Hindlimb muscle (tissue), 1 donor: ENCODE results near the gene TIGD2. TPM values are rescaled to one million over a fixed set of nuclear protein-coding genes. Genes with fewer than 3 reads are reported as not detected.

Experiments
- DNase-seq: peaks from one replicate; pipeline ENCODE4 v3.0.0-alpha.2; 2013
- polyA plus RNA-seq: library from polyadenylated mRNA; unstranded; fragments of 120-200 nt; gene quantifications from one replicate; pipeline ENCODE4 v1.2.1, GENCODE V29; 2013; ENCODE audit not compliant: insufficient read length

The TIGD2 gene
- polyA plus RNA-seq, 1 donor: 5.2 TPM

DNA sequence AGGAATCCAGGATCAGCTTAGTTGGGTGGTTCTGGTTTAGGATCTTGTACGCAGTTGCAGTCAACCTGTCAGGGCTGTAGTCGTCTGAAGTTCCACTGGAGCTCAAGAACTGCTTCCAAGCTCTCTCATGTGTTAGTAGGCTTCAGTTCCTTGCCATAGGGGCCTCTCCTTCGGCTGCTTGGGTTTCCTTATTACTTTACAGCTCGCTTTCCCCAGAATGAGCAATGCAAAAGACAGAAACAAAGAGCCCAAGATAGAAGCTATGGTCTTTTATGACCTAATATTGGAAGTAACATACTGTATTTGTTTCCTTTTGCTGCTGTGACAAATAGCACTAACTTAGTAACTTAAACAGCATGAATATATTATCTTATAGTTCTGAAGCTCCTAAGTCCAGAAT is 51.7 kb downstream of the TIGD2 start:
- no peak for DNase-seq

- no peak for DNase-seq
Measured at GRCh38 chr4:89164400-89164799, 53.1 kb downstream of the TIGD2 start.

Other genes with a start within 250 kb of the TIGD2 start
- gene FAM13A, start 54.3 kb upstream of the TIGD2 start, polyA plus RNA-seq: 33.5 TPM
- gene GPRIN3, start 196.3 kb downstream of the TIGD2 start, polyA plus RNA-seq: 3.3 TPM